DMS79 (cell line): ENCODE data around the gene CELSR3.
A peak's percentile ranks its signal among the peaks of the same experiment; 100 is the strongest.

ENCODE experiments used
- DNase-seq: peaks from one replicate; lab custom pipeline; 2025; lab: John Stamatoyannopoulos, UW

CELSR3 gene

GRCh38 chr3:48662753-48663488, at the start of gene CELSR3:
TSS of gene CELSR3 (minus strand) at chr3:48662886. CDS start at chr3:48662634, 252 bp downstream.
- DNase-seq: peak; percentile 68

GRCh38 chr3:48711727-48712126, 49.0 kb upstream of the CELSR3 start:
- peak; percentile 47 for DNase-seq

GRCh38 chr3:48709051-48709461, 46.4 kb upstream of the CELSR3 start:
- DNase-seq: no peak

GRCh38 chr3:48708481-48708889, 45.8 kb upstream of the CELSR3 start:
- no peak for DNase-seq

- DNase-seq: no peak
Measured at GRCh38 chr3:48707157-48707556, 44.5 kb upstream of the CELSR3 start.

- no peak for DNase-seq
Measured at GRCh38 chr3:48702320-48702920, 39.7 kb upstream of the CELSR3 start.

GRCh38 chr3:48700731-48701405, 38.2 kb upstream of the CELSR3 start:
- DNase-seq: no peak

GRCh38 chr3:48698891-48699290, 36.2 kb upstream of the CELSR3 start:
- no peak for DNase-seq

GRCh38 chr3:48697952-48698351, 35.3 kb upstream of the CELSR3 start:
- DNase-seq: no peak

GRCh38 chr3:48696601-48697000, 33.9 kb upstream of the CELSR3 start:
- no peak for DNase-seq

GRCh38 chr3:48696156-48696555, 33.5 kb upstream of the CELSR3 start:
- no peak for DNase-seq

GRCh38 chr3:48695393-48695753, 32.7 kb upstream of the CELSR3 start:
- DNase-seq: no peak

- DNase-seq: no peak
Measured at GRCh38 chr3:48694610-48695392, 32.1 kb upstream of the CELSR3 start.

GRCh38 chr3:48693826-48694225, 31.1 kb upstream of the CELSR3 start:
- no peak for DNase-seq

- no peak for DNase-seq
Measured at GRCh38 chr3:48692551-48692950, 29.9 kb upstream of the CELSR3 start.

GRCh38 chr3:48690846-48691458, 28.3 kb upstream of the CELSR3 start:
- DNase-seq: no peak

GRCh38 chr3:48689384-48689783, 26.7 kb upstream of the CELSR3 start:
- DNase-seq: no peak

- DNase-seq: no peak
Measured at GRCh38 chr3:48688737-48689075, 26.0 kb upstream of the CELSR3 start.

GRCh38 chr3:48688032-48688736, 25.5 kb upstream of the CELSR3 start:
- DNase-seq: no peak

GRCh38 chr3:48687220-48687678, 24.6 kb upstream of the CELSR3 start:
- DNase-seq: no peak

- no peak for DNase-seq
Measured at GRCh38 chr3:48686538-48687219, 24.0 kb upstream of the CELSR3 start.
